DOHH2 (cell line): ENCODE data around the gene MRPS34.

Experiments used
- EZH2phosphoT487 ChIP-seq: fragments of 200-600 bp; sonication (generic); IDR thresholded peaks from 2 replicates; pipeline ENCODE4 v1.6.1; 2017; ENCODE audit warnings: borderline replicate concordance, mild to moderate bottlenecking, antibody characterized with exemption, low read length, moderate library complexity, mixed read lengths
- TF ChIP-seq, protein P1 (sequence below): fragments of 200-600 bp; sonication (generic); IDR thresholded peaks from one replicate; pipeline ENCODE4 v1.5.1; 2014; ENCODE audit warnings: antibody characterized with exemption, mild to moderate bottlenecking, low read depth, low read length; ENCODE audit not compliant: poor library complexity, severe bottlenecking

DNA sequence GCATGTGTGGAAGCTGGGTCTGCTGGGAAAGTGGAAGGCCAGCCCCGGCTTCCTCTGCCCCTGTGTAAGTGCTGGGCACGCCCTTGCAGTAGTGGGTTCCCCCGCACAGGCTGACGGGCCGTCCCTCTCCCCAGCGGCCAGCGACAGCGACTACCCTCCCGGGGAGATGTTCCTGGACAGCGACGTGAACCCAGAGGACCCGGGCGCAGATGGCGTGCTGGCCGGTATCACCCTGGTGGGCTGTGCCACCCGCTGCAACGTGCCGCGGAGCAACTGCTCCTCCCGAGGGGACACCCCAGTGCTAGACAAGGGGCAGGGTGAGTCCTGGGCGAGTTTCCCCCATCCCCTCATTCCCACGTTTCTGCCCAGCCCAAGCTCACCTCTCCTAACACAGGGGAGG, 7.1 kb downstream of the MRPS34 start:
- TF ChIP-seq EZH2phosphoT487: no peak
- TF ChIP-seq, protein P1, sequence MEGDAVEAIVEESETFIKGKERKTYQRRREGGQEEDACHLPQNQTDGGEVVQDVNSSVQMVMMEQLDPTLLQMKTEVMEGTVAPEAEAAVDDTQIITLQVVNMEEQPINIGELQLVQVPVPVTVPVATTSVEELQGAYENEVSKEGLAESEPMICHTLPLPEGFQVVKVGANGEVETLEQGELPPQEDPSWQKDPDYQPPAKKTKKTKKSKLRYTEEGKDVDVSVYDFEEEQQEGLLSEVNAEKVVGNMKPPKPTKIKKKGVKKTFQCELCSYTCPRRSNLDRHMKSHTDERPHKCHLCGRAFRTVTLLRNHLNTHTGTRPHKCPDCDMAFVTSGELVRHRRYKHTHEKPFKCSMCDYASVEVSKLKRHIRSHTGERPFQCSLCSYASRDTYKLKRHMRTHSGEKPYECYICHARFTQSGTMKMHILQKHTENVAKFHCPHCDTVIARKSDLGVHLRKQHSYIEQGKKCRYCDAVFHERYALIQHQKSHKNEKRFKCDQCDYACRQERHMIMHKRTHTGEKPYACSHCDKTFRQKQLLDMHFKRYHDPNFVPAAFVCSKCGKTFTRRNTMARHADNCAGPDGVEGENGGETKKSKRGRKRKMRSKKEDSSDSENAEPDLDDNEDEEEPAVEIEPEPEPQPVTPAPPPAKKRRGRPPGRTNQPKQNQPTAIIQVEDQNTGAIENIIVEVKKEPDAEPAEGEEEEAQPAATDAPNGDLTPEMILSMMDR: no peak
